IMR-90 (cell line): ENCODE results near the gene ARRDC2. TPM values are rescaled to one million over a fixed set of nuclear protein-coding genes. Genes with fewer than 3 reads are reported as not detected.

Experiments used
- ATAC-seq: fragments of 200-7000 bp; cut with Tn5 transposase; 2 replicates; pipeline ENCODE4 v1.9.1; 2020; ENCODE audit warnings: low read depth, mild to moderate bottlenecking, moderate library complexity
- BruUV-seq: library from RNA; stranded (reverse); fragments of 400-500 nt; replicated peaks from 2 replicates; lab custom pipeline; 2021; lab: Mats Ljungman, UMichigan
- CTCF ChIA-PET: fragments of 300-600 bp; formaldehyde crosslinking; extraction: SDS; loops from one replicate; lab custom pipeline; 2021; ENCODE audit warnings: antibody characterized with exemption; lab: Yijun Ruan, JAX
- POLR2A ChIA-PET: fragments of 300-600 bp; sonication (Branson Sonifier 250); formaldehyde crosslinking; loops from one replicate; lab custom pipeline; 2022; ENCODE audit warnings: antibody characterized with exemption; ENCODE audit not compliant: unreplicated experiment; lab: Charles Lee
- DNase-seq: peaks from one replicate; pipeline ENCODE4 v3.0.0; 2013
- H2AFZ ChIP-seq: replicated peaks from 2 replicates; pipeline ENCODE3; 2013; ENCODE audit warnings: low read length, mild to moderate bottlenecking; ENCODE audit not compliant: poor library complexity
- H2AK5ac ChIP-seq: 2 replicates; pipeline ENCODE4 v1.6.1; 2013; ENCODE audit warnings: low read depth, low read length, inconsistent platforms
- H2AK9ac ChIP-seq: replicated peaks from 2 replicates; pipeline ENCODE3; 2013; ENCODE audit warnings: mild to moderate bottlenecking, low read depth, low read length, moderate library complexity; ENCODE audit not compliant: poor library complexity
- H2BK120ac ChIP-seq: 2 replicates; pipeline ENCODE4 v1.6.1; 2013; ENCODE audit warnings: low read depth, low read length, inconsistent platforms
- H2BK15ac ChIP-seq: 3 replicates; pipeline ENCODE4 v1.6.1; 2013; ENCODE audit warnings: low read depth, low read length, inconsistent platforms
- H2BK20ac ChIP-seq: 2 replicates; pipeline ENCODE4 v1.6.1; 2013; ENCODE audit warnings: low read depth, mild to moderate bottlenecking, inconsistent platforms, low read length, moderate library complexity
- H2BK5ac ChIP-seq: 2 replicates; pipeline ENCODE4 v1.6.1; 2013; ENCODE audit warnings: mild to moderate bottlenecking, low read depth, low read length, inconsistent platforms; ENCODE audit not compliant: poor library complexity, severe bottlenecking
- H3K14ac ChIP-seq: replicated peaks from 2 replicates; pipeline ENCODE4 v1.6.1; 2013; ENCODE audit warnings: low read depth, low read length, inconsistent platforms
- H3K18ac ChIP-seq: 2 replicates; pipeline ENCODE4 v1.6.1; 2013; ENCODE audit warnings: low read depth, low read length, control low read depth
- H3K23ac ChIP-seq: 2 replicates; pipeline ENCODE4 v1.6.1; 2013; ENCODE audit warnings: low read depth, low read length, inconsistent platforms
- H3K27ac ChIP-seq: 2 replicates; pipeline ENCODE4 v1.5.1; 2013; ENCODE audit warnings: mild to moderate bottlenecking, control low read depth, low read length; ENCODE audit not compliant: insufficient read depth
- H3K27me3 ChIP-seq: 2 replicates; pipeline ENCODE4 v1.6.1; 2013; ENCODE audit warnings: low read length; ENCODE audit not compliant: control insufficient read depth, insufficient read depth
- H3K36me3 ChIP-seq: 2 replicates; pipeline ENCODE4 v1.6.1; 2013; ENCODE audit warnings: low read length, mixed read lengths; ENCODE audit not compliant: control insufficient read depth, insufficient read depth
- H3K4ac ChIP-seq: 2 replicates; pipeline ENCODE4 v1.6.1; 2013; ENCODE audit warnings: low read depth, low read length, inconsistent platforms
- H3K4me1 ChIP-seq: 2 replicates; pipeline ENCODE4 v1.6.1; 2013; ENCODE audit warnings: low read length, mixed read lengths; ENCODE audit not compliant: control insufficient read depth, insufficient read depth
- H3K4me2 ChIP-seq: 2 replicates; pipeline ENCODE4 v1.6.1; 2013; ENCODE audit warnings: low read depth, mild to moderate bottlenecking, control low read depth, low read length, moderate library complexity
- H3K4me3 ChIP-seq: 2 replicates; pipeline ENCODE4 v1.5.1; 2013; ENCODE audit warnings: low read depth, mild to moderate bottlenecking, control low read depth, low read length, moderate library complexity; ENCODE audit not compliant: insufficient read depth
- H3K56ac ChIP-seq: 2 replicates; pipeline ENCODE4 v1.6.1; 2013; ENCODE audit warnings: low read length, inconsistent platforms; ENCODE audit not compliant: insufficient read depth; ENCODE audit errors: extremely low read depth
- H3K79me1 ChIP-seq, 2 experiments: 2 replicates each; pipeline ENCODE4 v1.6.1; 2013; ENCODE audit warnings: low read length in 2 of 2, inconsistent platforms in 1 of 2, low read depth in 1 of 2
- H3K9ac ChIP-seq: 2 replicates; pipeline ENCODE4 v1.6.1; 2013; ENCODE audit warnings: low read depth, low read length, control low read depth
- H3K9me1 ChIP-seq: 2 replicates; pipeline ENCODE4 v1.6.1; 2013; ENCODE audit warnings: low read length, inconsistent platforms; ENCODE audit not compliant: insufficient read depth
- H3K9me3 ChIP-seq: 2 replicates; pipeline ENCODE4 v1.6.1; 2013; ENCODE audit warnings: low read length; ENCODE audit not compliant: control insufficient read depth, insufficient read depth
- H4K20me1 ChIP-seq: 2 replicates; pipeline ENCODE4 v1.6.1; 2013; ENCODE audit warnings: low read length, inconsistent platforms; ENCODE audit not compliant: insufficient read depth
- H4K5ac ChIP-seq: 2 replicates; pipeline ENCODE4 v1.6.1; 2013; ENCODE audit warnings: mild to moderate bottlenecking, low read depth, low read length, control low read depth
- H4K8ac ChIP-seq, 2 experiments: 2 replicates each; pipeline ENCODE4 v1.6.1; 2013; ENCODE audit warnings: low read depth in 2 of 2, low read length in 2 of 2, control low read depth in 1 of 2, inconsistent platforms in 1 of 2
- H4K91ac ChIP-seq: 2 replicates; pipeline ENCODE4 v1.6.1; 2013; ENCODE audit warnings: low read depth, low read length, inconsistent platforms; ENCODE audit not compliant: insufficient read depth
- CHD1 ChIP-seq: IDR thresholded peaks from 2 replicates; pipeline ENCODE4 v1.6.1; 2012; ENCODE audit warnings: low read depth, low read length, improper control_type of control experiment
- CTCF ChIP-seq: conservative IDR thresholded peaks from 2 replicates; pipeline ENCODE4 v1.5.1; 2012; ENCODE audit warnings: mild to moderate bottlenecking, low read depth, low read length, improper control_type of control experiment
- MAFK ChIP-seq: IDR thresholded peaks from 2 replicates; pipeline ENCODE4 v1.6.1; 2012; ENCODE audit warnings: low read depth, low read length, improper control_type of control experiment
- MXI1 ChIP-seq: IDR thresholded peaks from 2 replicates; pipeline ENCODE4 v1.6.1; 2012; ENCODE audit warnings: low read depth, mild to moderate bottlenecking, low read length, moderate library complexity, borderline replicate concordance
- USF2 ChIP-seq: fragments of 150-350 bp; IDR thresholded peaks from 2 replicates; pipeline ENCODE4 v1.6.1; 2017; ENCODE audit warnings: mild to moderate bottlenecking, antibody characterized with exemption, low read length, low read depth
- WGBS, 2 experiments: methylation state at CpG; one replicate each; pipeline versions ENCODE4 v1.1.5 to v1.1.7; 2013; ENCODE audit warnings: missing lambda C conversion rate in 2 of 2; ENCODE audit not compliant: insufficient read length in 1 of 2; ENCODE audit errors: extremely low coverage in 2 of 2; 5-methylcytosine and 5-hydroxymethylcytosine counted together
- dilution Hi-C: fragments of 300-500 bp; cut with HindIII; formaldehyde crosslinking; loops from one replicate; pipeline ENCODE4 v1.14.3; 2018; ENCODE audit warnings: low sequenced_read_pairs; ENCODE audit not compliant: unreplicated experiment
- in situ Hi-C: fragments of 300-500 bp; cut with MboI; formaldehyde crosslinking; loops from 3 replicates; pipeline ENCODE4 v1.14.3; 2019; ENCODE audit warnings: low sequenced_read_pairs, inconsistent platforms, mixed read lengths
- intact Hi-C: fragments of 100-400 bp; cut with micrococcal nuclease; formaldehyde crosslinking; loops from 2 replicates; pipeline ENCODE4 v1.10.0; 2022
- polyA plus RNA-seq, 3 experiments: library from polyadenylated mRNA; depleted of rRNA; stranded (reverse); fragments of >200 nt; gene quantifications; 2 replicates each; pipeline ENCODE4 v1.2.3, GENCODE V29; 2012; ENCODE audit warnings: low replicate concordance in 1 of 3
- total RNA-seq: library from RNA; depleted of rRNA; stranded (reverse); fragments of >200 nt; gene quantifications from 2 replicates; pipeline ENCODE4 v1.2.3, GENCODE V29; 2012

The ARRDC2 gene
- total and polyA plus RNA-seq, 2 of the 4 experiments (the other 2 are of a cell fraction), result 1.4 to 4.9 TPM

DNA sequence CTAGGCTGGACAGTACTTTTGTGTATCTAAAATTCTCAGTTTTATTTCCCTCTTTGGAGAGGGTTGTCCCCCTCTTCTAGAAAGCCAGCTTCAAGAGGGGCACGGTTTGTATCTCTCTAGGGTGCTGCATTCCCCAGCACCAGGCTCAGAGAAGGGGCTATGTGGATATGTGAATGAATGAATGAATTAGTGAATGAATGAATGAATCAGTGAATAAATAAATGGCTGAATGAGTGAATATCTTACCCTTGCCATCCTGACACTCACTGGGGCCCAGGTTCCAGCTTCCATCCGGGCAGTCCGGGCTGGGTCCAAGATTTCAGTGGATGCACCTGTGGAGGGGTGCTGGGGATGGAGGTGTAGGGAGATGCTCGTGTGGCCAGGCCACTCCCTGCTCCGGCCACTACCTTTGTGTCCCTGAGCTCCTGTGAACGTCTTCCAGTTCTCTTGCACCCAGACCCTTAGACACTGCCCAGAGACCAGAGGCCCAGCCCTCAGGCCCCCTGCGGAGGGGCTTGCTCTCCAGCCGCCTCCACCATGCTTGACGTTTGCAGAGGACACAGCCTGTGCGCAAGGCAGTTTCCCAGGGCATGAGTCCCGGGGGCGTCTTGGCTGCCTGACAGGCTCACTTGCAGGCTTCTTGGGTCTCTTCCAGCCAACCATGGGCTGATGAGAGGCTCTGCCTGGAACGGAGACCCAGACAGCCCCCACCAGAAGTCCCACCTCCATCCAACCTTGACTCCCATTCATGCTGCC lies 43.9 kb upstream of the ARRDC2 start:
- dilution Hi-C loops (no loop called here), in situ Hi-C loops (no loop called here), intact Hi-C loops (no loop called here)
- H4K8ac ChIP-seq, result no peak overlapping the region
- H3K56ac ChIP-seq, result no peak overlapping the region
- H4K5ac ChIP-seq, result no peak overlapping the region
- no peaks in the 10 kb centered on the region for H3K9me1 ChIP-seq
- H2AK9ac ChIP-seq, result no peak overlapping the region
- H2BK5ac ChIP-seq, result no peak overlapping the region
- no peak overlapping the region for H4K91ac ChIP-seq
- 0% methylated on average over 1 of the region's 13 CpGs; no CpG with 5 or more reads in 1 of the 2 experiments for WGBS, 2 experiments
- no peak overlapping the region for H2BK15ac ChIP-seq
- H3K36me3 ChIP-seq, result no peaks in the 10 kb centered on the region
- H3K27me3 ChIP-seq, result peaks cover 60% of the 10 kb centered on the region
- H3K4ac ChIP-seq, result no peak overlapping the region
- H3K4me2 ChIP-seq, result no peak overlapping the region
- no peak overlapping the region for H3K4me3 ChIP-seq
- ATAC-seq (no peak), DNase-seq (no peak)
- H2BK120ac ChIP-seq, result no peak overlapping the region
- no TSS peak for BruUV-seq
- peaks cover 3% of the 10 kb centered on the region; the same call in 1 of the 2 replicates for H3K9me3 ChIP-seq
- H3K79me1 ChIP-seq, result no peaks in the 10 kb centered on the region
- no peak overlapping the region for H2AFZ ChIP-seq
- ChIA-PET CTCF (interaction anchor here (0.7 to 0.8 kb wide), 2 partner anchors 26 to 33 kb away, joined by 3 read pairs; no protein-coding TSS in a partner anchor), POLR2A (no interaction called here)
- H3K23ac ChIP-seq, result no peak overlapping the region
- no peaks in the 10 kb centered on the region for H4K20me1 ChIP-seq
- no peak overlapping the region for H2AK5ac ChIP-seq
- H3K4me1 ChIP-seq, result no peaks in the 10 kb centered on the region
- no peak overlapping the region for H3K14ac ChIP-seq
- no peak for TF ChIP-seq USF2
- no peak for TF ChIP-seq CHD1
- no peak for TF ChIP-seq MAFK
- TF ChIP-seq CTCF, result no peak
- no peak for TF ChIP-seq MXI1
- H3K9ac ChIP-seq, result no peak overlapping the region
- H3K27ac ChIP-seq, result no peak overlapping the region
- no peak overlapping the region for H2BK20ac ChIP-seq
- no peak overlapping the region for H3K18ac ChIP-seq
